Esophagus mucosa (tissue), 1 donor: ENCODE results near the gene INPPL1. TPM values are rescaled to one million over a fixed set of nuclear protein-coding genes. Genes with fewer than 3 reads are reported as not detected.
A peak's percentile ranks its signal among the peaks of the same experiment; 100 is the strongest.

Experiments used
- ATAC-seq: fragments of 200-7000 bp; cut with Tn5 transposase; one replicate; pipeline ENCODE4 v1.9.1; 2020
- total RNA-seq: library from RNA; stranded (reverse); gene quantifications from one replicate; pipeline ENCODE4 v1.2.4, GENCODE V29; 2023
- donor health status: DM: yes; HTN: yes; CAD: no.

The INPPL1 gene
- total RNA-seq, 1 donor from 2014 or later: 21.2 TPM

DNA sequence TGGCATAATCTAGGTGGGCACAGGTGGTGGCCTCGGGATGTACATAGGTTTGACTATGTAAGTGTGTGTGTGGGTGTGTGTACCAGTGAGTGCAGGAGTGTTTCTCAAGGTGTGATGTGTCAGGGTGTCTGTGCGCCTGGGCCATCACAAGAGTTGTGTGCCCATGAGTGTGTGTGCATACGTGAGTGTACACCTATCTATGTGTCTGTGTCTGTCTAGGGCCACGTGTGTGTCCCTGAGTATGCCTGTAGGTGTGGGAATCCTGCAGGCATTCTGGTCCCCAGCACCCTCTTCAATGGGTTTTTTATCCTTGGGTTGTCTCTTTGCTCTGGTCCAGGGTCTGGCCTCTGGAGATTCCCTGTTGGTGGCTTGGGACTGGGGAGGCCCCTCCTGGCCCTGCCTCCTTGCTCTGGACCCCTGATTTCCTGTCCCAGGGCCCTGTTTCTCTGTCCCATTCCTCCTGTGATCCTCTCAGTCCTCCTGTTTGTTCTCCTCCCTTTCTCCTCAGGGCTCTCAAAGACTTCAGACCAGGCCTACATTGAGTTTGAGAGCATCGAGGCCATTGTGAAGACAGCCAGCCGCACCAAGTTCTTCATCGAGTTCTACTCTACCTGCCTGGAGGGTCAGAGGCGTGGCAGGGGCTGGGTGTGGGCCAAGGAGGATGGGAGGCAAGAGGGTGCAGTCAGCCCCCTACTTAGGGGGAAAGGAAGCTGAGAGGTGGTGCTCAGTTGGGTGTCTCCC, 9.4 kb downstream of the INPPL1 start:
- no peak for ATAC-seq

DNA sequence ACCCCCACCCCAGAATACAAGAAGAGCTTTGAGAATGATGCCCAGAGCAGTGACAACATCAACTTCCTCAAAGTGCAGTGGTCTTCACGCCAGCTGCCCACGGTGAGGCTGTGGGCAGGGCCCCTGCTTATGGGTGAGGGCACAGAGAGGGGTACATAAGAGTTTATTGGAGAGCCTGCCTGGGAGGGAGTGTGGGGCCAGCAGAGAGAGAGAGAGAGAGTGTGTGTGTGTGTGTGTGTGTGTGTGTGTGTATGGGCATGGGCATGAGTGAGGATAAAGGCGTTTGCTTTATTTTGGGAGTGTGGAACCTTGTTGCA, 9.9 kb downstream of the INPPL1 start:
- no peak for ATAC-seq

GRCh38 chr11:72234920-72235319, 10.4 kb downstream of the INPPL1 start:
- no peak for ATAC-seq

GRCh38 chr11:72235351-72236057, 10.9 kb downstream of the INPPL1 start:
- ATAC-seq: no peak

DNA sequence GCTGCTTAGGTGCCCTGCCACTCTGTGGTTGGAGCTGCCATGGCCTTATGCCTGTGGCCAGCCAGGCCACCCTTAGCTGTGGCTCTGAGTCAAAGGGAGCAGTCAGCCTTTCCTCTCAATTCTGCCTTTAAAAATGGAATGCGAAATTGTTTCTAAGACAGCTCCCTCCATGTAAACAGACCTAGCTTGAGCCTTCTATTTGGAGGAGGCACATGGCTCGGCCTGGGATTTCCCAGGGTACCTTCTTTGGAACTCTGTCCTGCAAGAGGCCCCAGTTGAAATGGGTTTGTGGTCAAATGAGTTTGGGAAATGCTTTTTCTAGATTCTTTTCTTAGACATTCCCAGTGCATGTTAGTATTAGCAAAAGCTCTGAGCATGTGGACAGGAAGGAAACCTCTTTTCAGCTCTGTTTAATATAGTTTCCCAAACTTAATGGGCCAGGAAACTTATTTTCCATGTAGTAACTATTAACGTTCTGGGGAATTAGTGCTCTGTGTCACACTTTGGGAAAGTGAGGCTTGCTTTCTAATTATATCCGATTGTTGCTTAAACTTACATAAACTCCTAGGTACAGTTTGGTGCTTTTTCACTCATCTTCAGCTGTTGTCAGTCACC, 11.6 kb downstream of the INPPL1 start:
- no peak for ATAC-seq

GRCh38 chr11:72236774-72237111, 12.2 kb downstream of the INPPL1 start:
- no peak for ATAC-seq

DNA sequence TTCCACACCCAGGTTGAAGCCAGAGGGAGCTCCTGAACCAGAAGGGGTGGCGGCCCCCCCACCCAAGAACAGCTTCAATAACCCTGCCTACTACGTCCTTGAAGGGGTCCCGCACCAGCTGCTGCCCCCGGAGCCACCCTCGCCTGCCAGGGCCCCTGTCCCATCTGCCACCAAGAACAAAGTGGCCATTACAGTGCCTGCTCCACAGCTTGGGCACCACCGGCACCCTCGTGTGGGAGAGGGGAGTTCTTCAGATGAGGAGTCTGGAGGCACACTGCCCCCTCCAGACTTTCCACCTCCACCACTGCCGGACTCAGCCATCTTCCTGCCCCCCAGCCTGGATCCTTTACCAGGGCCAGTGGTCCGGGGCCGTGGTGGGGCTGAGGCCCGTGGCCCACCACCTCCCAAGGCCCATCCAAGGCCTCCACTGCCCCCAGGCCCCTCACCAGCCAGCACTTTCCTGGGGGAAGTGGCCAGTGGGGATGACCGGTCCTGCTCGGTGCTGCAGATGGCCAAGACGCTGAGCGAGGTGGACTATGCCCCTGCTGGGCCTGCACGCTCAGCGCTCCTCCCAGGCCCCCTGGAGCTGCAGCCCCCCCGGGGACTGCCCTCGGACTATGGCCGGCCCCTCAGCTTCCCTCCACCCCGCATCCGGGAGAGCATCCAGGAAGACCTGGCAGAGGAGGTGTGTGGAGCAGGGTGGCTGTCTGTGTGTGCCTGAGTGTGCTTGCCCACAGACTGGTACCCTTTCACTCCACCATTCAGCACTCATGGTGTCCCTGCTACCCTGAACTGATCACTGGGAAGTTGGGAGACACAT, 12.8 kb downstream of the INPPL1 start:
- ATAC-seq: peak; percentile 1

DNA sequence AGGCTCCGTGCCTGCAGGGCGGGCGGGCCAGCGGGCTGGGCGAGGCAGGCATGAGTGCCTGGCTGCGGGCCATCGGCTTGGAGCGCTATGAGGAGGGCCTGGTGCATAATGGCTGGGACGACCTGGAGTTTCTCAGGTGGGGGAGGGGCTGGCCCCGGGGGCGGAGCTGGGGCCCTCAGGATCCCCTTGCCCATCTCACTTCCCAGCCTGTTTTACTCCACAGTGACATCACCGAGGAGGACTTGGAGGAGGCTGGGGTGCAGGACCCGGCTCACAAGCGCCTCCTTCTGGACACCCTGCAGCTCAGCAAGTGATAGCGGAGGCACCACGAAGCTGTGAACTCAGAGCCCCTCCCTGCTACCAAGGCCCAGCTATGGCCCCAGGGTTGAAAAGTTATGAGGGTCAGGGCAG, 13.5 kb downstream of the INPPL1 start:
- peak; percentile 64 for ATAC-seq

- ATAC-seq: no peak
These were observed 14.1 kb downstream of the INPPL1 start for GRCh38 chr11:72238492-72239312.

GRCh38 chr11:72239313-72239848, 14.8 kb downstream of the INPPL1 start:
- ATAC-seq: no peak

DNA sequence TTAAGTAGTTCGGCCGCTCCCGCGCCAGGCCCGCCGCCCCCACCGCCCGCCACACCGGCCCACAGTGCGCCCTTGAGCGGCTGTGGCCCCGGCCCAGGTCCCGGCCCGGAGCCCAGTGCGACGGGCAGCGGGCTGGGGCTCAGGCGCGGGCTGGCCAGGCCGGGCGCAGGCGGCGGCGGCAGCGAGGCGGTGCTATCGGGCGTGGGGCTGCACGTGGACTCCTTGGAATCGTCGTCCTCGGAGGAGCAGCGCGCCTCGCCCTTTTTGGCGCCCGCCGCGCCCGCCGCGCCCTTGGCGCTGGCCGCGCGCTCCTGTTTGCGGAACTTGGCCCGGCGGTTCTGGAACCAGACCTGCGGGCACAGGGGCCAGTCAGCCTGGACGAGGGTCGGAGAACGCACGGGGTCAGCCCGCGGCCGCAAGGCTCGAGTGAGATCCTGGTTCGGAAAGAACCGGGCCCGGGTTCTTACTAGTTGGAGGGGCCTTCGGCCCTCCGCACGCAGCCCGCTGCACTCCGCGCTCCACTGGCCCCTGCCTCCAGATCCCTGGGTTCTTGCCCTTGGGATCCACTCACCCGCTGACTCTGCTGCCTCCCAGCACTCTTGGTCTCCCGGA, 15.4 kb downstream of the INPPL1 start:
- peak; percentile 64 for ATAC-seq

- no peak for ATAC-seq
These were observed 16.1 kb downstream of the INPPL1 start for GRCh38 chr11:72240461-72241290.

DNA sequence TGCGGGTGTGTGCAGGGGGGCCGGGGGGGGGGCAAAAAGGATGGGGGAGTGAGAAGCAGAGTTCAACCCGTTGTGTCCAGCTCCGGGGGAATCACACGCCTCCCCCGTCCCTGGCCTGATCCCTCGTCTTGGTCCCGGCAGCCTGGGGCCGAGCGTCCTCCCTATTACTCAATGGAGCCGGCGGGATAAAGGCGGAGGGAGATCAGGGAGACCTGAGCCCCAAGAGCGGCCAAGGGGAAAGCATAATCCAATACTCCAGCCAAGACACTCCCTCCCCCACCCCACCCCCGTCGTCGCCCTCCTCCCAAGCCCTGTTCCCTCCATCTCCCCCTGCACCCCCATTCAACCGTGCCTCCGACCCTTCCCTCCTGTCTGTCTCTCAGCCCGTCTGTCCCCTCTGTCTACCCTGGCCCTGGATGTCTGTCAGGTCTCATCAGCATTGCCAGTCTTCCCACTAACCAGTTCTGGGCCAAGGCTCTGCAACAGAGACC, 16.8 kb downstream of the INPPL1 start:
- ATAC-seq: no peak

DNA sequence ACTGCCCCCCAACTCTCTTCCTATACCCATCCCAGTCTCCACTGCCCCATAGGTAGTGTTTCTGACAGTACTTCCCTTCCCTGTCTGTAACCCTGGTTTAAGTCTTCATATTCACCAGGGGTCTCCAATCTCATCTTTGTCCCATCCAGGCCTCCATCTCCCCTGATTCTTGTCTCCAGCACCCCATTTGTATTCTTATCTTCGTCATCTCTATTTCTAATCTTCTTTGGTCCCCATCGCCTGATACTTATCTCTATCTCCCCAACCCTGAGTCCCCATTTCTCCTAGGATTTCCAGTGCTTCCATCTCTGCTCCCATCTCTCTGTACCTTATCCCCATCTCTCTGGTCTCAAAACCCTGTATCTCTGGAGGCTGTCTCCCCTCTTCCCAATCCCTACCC, 17.6 kb downstream of the INPPL1 start:
- ATAC-seq: no peak

- no peak for ATAC-seq
These were observed 18.8 kb downstream of the INPPL1 start for GRCh38 chr11:72243173-72244059.

DNA sequence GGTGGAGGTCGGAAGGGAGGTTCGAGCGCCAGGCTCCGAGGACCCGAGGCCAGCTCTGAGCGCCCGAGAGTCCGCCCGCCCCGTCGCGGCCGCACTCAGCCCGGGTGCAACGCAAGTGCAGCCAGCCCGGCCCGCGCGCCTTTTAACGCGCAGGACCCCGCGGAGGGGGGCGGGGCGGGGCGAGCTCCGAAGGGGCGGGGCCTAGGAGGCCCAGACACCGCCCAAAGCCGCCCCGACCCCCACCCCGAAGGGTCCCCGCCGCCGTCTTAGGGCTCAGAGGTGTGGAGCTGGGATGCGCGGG, 19.4 kb downstream of the INPPL1 start, which contains the start of gene PHOX2A:
Gene PHOX2A (minus strand): TSS at position 117 of the 301 bp plus-strand sequence. CDS start 172 bp downstream, outside the sequence.
- no peak for ATAC-seq

DNA sequence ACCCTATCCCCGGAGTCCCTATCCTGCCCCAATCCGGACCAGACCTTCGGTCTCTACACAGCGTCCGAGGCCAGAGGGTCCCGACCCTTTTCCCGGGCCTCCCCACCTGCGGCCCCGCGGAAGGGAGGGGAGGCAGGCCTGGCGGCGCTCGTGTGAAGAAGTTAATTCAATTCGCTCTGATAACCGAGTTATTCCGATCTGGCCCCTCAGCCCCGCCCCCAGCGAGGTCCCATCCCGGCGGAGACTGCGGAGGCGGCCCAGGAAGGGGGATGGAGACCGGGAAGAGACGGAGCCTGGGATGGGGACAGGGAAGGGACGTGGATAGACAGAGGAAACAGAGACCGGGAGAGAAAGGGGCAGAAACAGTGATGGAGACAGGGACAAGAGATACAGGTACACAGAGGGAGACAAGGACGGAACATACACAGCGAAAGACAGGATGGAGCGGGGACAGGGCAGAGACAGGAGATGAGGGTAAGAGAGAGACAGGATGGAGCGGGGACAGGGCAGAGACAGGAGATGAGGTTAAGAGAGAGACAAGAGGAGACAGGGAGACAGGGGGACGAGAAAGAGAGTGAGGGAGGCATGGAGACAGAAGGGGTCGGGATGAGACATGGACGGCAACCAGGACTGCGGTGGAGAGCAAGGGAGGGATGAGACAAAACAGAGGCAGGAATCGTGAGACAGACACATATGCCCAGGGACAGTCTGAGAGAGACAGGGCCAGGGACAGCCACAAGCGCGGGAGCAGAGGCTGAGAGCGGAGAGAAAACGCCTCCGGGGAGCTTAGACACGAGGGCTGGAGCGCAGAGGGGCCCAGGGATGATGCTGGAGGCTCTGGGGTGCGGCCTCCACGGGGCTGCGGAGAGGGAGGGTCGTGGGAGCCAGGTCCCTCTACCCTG, 20.0 kb downstream of the INPPL1 start:
- ATAC-seq: no peak

DNA sequence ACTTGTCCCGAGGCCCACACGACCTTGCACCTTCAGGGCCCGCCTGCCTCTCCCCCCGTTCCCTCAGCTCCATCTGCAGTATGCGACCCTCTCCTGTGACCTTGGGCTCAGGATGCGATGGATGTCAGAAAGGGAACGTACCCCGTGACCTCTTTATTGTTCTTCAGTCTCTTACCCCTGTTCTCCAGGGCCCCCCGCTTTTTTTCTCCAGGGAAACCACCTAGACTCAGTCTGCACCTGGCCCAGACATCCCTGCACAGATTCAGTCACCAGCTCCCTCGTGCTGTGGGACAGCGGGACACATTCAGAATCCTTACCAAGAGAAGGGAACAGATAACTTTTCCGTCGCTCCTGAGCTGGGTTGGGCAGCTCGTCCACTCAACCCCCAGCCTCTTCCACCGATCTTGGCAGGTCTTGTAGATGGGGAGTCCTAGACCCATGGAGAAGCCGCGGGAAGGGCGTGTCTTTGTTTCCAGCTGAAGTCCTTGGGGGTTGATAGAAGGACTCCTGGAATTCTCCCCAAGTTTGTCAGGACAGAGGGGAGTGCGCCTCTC, 20.8 kb downstream of the INPPL1 start:
- no peak for ATAC-seq
